Measurements from ENCODE around the gene RGMB.

Gene RGMB

DNA sequence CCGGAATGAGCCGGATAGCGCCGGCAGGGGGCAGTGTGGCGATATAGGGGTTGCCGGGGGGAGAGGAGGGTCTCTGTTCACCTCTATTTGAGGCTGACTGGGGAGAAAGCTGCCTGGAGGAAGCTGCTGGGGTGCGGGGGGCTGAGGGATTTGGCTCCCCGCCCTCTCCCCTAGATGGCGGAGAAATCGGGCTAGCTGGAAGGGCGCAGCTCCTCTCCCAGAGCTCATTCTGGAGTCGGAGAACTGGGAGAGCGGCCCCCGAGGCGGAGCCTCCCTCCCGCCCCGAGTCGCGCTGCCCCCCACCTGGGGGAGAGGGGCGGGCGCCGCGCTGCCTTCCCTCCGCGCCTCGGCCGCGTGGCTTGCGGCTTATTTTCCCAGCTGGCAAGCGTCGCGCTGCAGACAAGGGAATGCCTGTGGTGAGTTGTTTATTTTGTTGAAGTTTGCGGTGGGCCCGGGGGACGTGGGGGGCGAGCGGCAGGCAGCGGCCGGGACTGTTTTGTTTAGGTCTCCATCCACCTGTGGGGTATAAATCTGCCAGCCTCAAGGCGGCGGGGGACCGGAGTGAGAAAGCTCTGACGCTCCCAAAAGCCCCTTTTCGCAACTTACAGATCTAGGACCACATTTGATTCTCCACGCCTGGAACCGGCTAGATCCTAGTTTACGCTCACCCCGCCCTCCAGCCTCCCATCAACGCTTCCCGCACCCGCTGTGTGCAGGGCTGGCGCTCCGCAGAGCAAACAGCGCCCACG lies 4.1 kb upstream of the RGMB start:
- peak; percentile 9 for DNase-seq

DNA sequence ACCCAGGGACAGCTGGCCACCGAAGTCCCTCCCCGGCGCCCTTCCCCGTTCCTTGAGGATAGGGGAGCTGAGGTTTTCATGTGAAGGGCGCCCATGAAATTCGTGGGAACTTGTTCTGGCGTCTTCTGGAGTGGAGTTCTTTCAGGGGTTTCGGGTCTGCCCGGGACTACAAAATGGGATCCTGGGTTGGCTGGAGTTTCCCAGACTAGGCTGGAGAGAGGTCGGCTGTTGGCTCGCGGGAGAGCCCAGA lies 3.6 kb upstream of the RGMB start:
- no peak for DNase-seq

DNA sequence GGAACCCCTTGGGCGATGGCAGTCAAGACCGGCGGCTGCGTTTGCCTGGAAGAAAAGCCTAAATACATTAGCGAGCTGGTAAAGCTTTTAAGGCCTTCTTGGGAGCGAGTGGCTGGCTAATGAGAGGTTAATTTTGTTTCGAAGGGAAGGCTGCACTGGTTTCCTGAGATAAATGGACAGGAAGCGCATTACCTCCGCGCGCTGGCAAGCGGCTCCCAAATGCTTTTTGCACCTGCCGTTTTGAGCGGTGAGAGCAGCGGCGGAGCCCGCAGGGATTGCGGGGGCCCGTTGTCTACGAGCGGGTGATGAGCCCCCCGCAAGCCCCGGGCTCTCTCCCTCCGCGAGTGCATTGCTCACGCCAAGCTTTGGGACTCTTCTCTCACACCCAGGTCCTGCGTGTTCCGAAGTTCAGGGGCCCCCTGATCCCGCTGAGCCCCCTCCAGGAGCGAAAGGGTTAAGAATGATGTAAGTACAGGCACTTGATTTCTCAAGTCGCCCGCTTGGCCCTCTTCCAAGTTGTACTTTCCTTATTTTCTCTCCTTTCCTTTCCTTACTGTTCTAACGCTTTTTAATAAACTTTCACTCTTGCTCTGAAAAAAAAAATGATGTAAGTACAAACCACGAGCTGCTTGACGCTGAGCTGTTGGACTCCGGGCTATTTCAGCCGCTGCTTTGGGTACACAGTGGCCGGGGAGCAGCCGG lies 3.1 kb upstream of the RGMB start:
- no peak for DNase-seq

DNA sequence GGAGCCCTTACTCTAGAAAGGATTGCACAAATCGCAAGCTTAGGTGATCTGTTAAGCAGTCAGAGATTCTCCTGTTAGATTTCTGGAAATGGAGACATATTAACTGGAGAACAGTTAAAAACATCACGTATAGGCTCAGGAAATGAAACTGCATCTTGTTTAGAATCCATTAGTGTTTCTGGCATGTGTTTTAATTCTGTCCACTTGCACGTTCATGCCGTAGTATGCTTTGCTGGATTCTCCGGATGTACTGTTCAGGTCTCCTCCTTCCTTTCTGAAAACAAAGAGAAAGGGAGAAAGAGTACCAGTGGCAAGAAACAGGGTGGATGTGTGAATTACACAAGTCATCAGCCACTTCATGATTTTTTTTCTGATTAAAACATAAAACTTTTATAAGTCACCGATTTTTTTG lies 2.5 kb upstream of the RGMB start:
- DNase-seq, result no peak

DNA sequence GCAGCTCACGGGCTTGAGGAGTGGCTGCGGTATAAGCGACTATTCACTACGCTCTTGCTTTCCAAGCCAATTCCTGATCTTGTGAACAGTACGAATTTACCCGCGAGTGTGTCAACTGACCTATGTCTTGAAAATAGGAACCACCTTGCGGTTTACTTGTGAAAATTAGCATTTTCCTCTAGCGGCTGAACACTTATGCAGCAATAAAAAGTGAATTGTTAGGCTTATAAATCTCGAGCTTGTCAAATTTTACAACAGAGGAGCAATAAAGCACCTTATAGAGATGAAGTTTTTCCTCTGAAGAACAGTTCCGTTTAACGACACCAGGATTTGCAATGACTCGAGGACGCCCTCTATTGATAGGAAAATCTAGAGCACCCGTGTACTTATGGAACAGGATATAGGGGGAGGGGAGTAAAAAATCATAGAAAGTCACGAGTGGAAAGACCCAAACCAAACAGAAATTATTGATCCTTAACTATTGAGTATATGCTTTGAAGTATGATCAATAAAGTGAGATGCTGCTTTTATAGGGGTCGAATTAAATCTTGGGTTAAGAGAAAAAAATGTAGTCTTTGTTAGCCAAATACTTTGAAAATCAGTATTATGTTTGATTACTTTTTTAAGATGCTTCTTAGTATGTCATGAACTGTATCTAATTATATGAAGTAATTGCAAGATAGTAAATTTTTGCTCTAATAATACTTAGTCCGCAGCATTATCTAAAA lies 1.9 kb upstream of the RGMB start:
- peak; percentile 70 for DNase-seq

DNA sequence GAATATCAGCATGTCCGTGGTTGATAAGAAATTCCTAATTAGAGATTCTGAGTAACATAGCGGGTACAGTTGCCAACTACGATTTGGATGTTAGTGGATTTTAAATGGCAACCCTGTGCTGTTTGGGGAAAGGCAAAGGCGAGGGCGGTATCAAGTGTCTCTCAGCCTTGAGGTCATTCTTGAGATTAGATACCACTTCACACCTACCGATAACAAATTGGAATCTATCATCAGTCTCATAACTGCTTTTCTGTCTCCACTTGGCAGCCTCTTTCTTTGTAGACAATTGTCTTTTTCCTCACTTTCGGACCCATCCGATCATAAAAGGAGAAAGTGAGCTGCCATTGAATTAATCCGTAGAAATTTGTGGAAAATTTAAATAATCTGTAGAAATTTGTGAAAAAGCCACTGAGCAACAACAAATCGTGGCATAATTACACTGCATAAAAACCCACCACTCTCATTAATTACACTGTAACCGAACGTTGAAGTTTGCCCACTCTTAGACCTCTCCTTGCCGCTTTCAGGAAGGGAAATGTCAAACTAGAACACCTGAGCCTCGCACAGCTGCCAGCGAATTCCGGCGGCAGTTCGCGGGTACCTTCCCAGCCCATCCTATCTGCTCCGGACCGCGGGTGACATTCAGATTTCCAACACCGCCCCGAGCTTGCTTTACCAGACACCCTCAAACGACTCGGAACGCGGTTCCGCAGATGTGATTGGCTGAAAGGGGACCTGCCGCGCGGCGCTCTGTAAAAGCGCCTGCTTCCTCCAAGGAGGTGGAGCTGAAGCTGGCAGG lies 849 bp upstream of the RGMB start:
- DNase-seq, result no peak

DNA sequence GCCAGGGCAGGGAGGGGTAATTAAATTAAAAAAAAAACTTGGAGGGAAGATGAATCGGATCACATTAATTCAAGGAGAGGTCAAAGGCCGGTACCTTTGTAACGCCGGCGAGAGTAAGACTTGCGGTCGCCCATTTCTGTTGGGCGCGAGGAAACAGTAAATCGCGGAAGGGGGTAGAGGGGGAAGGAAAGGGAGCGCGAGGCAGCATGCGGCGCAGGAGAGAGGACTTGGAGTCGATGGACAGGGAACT lies 324 bp upstream of the RGMB start:
- DNase-seq, result no peak

DNA sequence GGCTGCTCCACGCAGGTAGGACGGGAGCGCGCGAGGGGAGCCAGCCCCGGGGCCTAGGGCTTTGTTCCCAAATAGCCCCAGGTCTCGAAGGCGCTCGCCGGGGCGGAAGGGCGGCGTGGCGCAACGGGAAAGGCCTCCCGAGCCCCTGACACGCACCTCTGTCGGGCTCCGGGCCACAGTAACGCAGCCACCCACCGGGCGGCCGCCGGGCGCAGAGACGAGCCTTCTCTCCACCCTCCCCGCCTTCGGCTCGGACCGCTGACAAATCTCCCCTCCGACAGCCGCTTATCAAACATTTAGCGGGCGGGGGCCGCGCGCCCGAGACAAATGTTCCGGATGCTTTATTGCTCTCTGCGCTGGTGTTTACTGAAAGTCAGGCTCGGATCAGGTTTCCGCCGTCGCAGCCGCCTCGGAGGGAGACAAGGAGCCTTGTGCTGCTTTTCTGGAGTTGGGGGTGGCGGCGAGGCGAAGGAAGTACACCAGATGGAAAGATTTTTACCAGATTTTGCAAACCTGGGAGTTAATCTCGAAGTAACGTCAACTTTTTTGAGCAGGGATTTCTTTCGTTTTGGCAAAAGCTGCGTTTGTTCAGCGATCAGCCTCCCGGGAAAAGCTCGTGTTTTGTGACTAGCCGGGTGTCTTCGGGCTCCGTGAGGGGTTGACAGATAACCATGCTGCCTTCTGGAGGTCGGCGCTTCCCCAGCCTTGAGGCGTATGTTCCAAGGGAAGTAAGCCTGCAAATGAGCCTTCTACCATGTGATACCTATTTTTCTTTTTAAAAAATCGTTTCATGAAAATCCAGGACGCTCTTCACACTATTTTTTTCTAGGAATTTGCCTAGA lies 950 bp downstream of the RGMB start:
- peak; percentile 45 for DNase-seq

DNA sequence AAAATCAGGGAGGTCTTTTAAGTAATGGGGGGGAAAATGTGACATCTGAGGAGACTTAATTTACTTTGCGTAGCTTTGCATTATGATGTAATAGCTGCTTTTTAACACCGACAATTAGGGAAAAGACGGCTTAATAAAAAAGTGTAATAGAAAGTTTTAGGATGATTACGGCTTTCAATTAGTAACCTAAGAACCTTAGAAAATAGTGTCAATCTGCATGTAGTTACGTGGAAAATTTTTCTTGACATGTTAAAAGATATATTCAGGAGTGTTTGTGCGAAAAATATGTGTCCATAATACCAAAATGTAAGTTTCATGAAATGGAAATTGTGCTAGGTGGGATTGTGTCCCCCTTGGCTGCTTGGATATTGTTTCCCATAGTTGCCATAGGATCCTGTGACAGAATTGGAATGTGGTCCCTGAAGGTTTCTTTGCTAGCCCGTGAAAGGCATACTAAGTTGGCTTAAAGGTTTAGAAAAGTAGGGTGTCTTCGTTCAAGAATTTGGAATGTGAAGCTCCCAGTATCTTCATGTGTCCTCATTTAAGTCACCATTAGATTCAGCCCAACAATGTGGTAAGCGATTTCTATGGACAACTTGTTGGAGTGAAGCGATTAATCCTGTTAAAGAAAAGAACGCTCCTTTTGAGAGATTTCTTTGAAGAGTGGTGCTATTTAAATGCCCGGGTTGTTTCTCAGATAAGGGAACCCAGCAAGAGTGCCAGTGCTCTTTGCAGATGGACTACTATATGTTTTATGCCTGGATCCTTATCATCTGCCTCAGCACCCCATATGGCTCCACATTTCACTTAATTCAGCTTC lies 2.0 kb downstream of the RGMB start:
- DNase-seq, result no peak

DNA sequence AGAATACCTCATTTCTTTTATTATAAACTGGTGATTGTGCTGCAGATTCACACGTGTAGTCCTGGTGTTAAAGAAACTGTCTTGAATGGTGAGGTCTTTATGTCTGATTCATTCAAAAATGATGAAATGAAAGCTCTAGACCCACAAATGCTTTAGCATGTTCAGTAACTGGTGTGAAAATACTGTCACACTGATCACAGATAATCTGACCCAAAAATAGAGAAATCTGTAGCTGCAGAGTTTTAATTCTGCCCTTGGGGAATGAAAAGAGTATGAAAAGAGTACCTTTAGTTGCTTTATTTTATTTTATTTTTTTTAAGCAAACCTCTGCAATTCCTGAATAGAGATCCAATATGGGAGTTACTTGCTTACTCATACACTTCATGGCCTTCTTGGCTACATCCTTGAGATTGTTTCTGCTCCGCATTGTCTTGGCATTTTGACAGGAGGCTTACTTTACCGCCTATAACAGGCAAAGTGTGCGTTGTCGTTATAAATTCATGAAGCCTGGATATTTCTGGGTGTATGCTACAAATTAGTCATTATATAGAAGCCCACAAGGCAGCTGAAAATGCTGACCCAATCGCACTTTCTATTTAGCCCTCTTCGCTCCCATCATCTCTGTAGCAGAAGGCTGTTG lies 2.7 kb downstream of the RGMB start:
- no peak for DNase-seq

DNA sequence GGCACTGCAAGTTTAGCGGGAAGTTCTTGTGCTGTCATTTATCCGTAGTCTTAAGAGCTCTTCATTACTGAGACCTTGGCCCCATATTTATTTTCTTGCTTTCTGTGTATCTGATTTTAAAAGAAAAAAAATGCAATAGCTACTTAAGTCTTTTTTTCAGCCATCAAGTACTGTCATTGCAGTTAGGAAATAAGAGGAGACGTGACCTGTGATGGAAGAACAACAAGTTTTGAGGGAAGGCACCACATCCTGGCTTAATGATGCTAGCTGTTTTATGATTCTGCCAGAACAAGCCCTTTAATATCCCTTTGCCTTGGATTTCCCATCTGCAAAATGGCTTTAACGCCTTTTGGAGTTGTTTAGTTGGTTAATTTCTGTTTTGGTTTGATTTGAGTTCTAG lies 3.8 kb downstream of the RGMB start:
- DNase-seq, result no peak

DNA sequence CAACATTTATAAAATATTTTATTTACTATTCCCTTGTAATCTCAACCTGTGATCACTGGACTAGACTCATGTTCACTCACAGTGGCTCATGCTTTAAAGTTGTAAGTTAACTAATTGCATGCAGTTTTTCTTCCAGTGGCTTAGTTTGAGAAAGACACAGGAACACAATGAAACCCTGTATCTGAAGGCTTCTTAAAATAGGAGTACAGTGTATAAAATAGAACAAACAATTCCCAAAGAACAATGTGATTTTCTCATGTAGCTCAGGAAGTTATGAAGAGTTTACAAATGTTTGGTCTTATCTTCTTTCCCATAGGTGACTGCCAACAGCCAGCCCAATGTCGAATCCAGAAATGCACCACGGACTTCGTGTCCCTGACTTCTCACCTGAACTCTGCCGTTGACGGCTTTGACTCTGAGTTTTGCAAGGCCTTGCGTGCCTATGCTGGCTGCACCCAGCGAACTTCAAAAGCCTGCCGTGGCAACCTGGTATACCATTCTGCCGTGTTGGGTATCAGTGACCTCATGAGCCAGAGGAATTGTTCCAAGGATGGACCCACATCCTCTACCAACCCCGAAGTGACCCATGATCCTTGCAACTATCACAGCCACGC lies 5.9 kb downstream of the RGMB start:
- DNase-seq, result no peak

DNA sequence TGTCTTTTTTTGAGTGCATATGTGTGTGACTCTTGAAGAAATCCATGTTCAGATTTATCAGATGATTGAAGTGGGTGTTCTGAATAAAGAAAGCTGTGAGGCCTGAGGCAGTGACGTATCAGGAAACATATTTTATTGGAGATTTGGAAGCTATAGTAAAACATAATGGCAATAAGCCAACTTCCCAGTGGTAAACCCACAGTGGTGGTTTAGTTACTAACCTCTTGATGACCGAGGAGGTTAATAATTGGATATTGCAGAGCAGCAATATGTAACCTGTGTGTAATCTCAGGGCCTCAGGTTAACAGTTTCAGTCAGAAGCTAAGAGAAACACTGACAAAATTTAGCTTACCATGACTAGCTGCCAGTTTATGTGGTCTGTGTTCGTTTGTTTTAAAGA lies 6.9 kb downstream of the RGMB start:
- DNase-seq, result no peak

DNA sequence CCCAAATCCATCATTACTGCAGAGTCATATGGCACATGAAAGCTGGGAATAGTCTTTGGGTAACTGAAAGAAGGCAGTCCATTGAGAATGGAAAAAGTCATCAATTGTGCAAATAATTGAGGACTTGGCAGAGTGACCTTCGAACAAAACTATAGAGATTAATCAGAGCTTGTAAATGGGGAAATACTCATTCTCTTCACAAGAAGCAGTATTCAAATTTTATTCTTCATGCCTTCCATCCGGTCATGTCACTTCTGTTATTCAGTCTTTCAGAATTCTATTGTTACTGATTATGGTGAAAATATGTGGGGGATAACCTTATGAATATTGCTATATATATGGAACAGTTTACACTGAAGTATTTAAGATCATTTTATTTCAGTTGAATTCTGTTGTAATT lies 8.1 kb downstream of the RGMB start:
- no peak for DNase-seq

DNA sequence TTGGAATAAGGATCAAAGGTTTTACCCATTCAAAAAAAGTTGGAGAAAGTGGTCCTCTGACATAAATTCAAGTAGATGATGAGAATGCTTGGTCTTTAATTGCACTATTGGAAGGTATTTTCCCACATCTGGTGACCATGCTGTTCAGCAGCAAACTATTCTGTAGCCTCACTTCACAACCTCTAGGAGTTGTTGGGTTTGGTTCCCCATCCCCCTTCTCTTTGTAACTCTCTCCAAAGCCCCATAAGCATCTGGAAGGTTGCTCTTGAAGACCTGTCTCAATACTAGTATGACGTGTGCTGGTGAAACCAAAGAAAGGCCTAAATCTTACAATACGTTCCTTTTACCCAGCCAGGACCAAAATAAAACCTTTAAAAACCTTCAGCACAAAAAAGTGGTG lies 8.5 kb downstream of the RGMB start:
- DNase-seq, result no peak

DNA sequence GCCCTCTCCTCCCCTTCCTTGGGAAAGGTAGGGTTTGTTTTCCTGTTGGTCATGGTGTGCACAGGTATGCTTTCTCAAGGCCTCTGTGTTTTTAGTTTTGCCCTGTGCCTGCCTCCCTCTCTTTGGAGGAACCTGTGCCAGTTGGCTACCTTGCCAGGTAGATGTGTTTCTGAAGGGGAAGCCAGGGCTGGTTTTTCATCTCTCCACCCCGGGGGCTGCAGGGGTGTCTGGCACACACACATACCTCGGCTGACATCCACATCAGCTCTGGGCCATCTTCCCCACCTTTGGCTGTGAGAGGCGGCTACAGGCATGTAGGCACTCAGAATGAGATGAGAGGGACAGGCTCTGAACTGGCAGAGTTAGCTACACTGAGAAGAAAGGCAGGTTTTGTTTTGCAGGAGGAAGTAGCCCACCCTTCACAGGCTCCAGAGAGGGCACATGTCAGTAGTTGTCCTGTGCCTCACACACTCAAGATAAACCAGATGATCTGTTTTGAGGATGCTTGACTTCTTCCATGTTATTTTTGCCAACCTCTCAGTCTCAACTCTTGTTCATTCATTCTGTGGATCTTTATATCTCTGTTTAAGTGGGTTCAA lies 9.7 kb downstream of the RGMB start:
- DNase-seq, result no peak

DNA sequence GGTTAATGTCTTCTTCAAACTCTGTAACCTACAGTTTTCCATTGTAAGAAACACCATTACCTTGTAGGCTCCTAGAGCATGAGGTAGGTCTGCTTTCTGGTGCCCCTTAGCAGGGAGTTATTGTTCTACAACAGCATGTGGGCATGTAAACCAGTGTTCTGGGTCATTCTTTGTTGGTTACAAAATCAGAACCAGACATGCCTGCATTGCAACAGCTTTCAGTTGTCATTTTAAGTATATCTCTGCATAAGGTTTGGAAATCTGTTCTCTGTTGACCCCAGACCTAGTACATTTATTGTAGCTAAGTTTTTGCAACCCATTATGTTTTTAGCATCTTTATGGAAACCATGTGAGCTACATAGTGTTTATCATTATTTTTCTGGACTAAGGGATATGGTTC lies 10.9 kb downstream of the RGMB start:
- no peak for DNase-seq

DNA sequence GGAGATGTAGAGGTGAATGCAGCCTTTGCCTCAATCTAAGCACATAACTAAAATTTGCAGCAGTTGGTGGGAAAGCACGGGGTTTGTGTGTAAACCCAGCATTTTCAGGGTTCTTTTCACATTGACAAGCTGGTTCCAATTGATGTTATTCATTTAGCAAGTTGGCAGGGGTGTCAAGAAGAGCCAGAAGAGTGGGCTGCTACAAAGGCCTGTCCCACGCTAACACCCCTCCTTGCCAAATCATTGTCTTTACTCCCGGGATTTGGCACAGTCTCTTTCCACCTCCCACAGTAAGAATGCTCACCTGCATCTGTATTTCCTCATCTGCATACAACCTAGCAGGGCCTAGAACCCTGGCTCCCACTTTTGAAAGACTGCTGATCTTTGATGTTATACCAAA lies 11.8 kb downstream of the RGMB start:
- DNase-seq, result no peak

DNA sequence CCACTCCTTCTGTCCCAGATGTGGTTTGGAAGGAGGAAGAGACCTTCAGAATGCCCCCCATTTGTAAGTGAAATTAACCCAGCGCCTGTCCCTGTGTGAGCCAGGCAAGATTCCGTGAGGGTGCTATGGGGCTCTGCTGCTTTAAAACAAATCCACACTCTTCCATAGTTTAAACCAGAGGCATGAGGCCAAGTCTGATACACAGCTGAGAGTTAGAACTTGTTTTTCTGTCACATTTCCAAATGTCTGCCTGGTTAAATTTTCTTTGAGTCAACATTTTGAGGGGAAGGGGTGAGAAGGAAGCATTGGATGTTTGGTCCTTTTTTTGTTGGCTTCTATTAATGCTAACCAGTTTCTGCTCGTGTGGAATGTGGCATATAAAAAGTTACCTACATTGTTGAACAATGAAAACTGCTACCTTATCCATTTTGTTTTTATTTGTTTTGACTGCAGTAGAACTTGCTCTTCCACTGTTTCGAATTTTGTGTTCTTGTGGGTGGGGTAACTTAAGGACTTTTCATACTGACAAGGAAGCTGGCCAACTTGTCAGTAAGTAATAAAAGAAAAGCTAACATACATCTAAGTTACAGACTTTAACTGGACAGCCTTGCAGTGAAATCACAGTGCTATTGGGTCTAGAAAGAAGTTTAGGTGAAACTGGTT lies 12.9 kb downstream of the RGMB start:
- DNase-seq, result no peak

DNA sequence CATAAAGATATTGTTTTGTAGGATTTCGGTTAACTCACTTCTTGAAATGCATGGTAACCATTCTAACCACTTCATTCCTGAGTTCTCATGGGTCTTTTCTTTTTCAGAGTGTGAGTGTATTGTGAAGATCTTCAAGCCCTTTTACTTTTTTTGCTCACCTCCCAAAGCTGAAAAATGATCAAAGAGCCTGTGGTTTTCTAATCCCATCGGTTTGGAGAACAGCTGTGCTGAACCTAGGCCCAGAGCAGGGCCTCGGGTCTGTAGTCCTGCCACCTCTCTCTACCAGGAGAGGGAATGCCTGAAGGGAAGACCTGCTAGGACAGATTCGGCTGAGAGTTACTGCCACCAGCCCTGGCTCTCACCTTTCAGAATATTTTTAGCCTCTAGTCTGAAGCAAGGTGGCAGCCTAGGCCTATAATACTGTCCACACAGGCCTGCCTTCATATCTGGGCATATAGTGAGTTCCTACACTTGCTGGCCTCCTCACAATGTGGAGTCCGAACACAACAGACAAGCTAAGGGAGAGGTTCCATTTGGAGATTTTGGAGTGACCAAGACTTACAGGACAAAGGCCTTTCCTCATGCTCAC lies 13.8 kb downstream of the RGMB start:
- DNase-seq, result no peak

Data from NCI-H526 treated with DMSO at 0.1 percent for 48 hours (cell line).